Fibroblast of skin of back (primary cell): ENCODE measurements around the gene SLC35C1.
"Not testable (repeated sequence)": the region's sequence is repeated elsewhere in the genome, so short reads cannot be mapped to it uniquely, and the experiment has no call there.

Experiments
- DNase-seq: peaks from one replicate; pipeline ENCODE4 v3.0.0-alpha.2; 2013

SLC35C1 gene

GRCh38 chr11:45811109-45811435, 6.1 kb downstream of the SLC35C1 start:
- no peak for DNase-seq

GRCh38 chr11:45811571-45812290, 6.8 kb downstream of the SLC35C1 start:
- no peak for DNase-seq

- DNase-seq = no peak
Measured at GRCh38 chr11:45812581-45813548, 7.9 kb downstream of the SLC35C1 start.

- DNase-seq = peak; percentile 14
Measured at GRCh38 chr11:45815747-45816146, 10.8 kb downstream of the SLC35C1 start.

GRCh38 chr11:45816614-45817013, 11.7 kb downstream of the SLC35C1 start:
- no peak for DNase-seq

GRCh38 chr11:45817191-45817590, 12.2 kb downstream of the SLC35C1 start:
- no peak for DNase-seq

GRCh38 chr11:45818961-45819605, 14.1 kb downstream of the SLC35C1 start:
- no peak for DNase-seq

GRCh38 chr11:45820211-45820857, 15.4 kb downstream of the SLC35C1 start:
- DNase-seq = no peak

- DNase-seq = not testable (repeated sequence)
Measured at GRCh38 chr11:45826492-45826891, 21.5 kb downstream of the SLC35C1 start.

- no peak for DNase-seq
Measured at GRCh38 chr11:45827123-45827522, 22.2 kb downstream of the SLC35C1 start.

- no peak for DNase-seq
Measured at GRCh38 chr11:45828996-45829395, 24.0 kb downstream of the SLC35C1 start.

GRCh38 chr11:45830596-45830995, 25.6 kb downstream of the SLC35C1 start:
- DNase-seq = no peak

- DNase-seq = no peak
Measured at GRCh38 chr11:45832811-45833441, 28.0 kb downstream of the SLC35C1 start.

- no peak for DNase-seq
Measured at GRCh38 chr11:45833761-45834160, 28.8 kb downstream of the SLC35C1 start.

GRCh38 chr11:45834298-45834756, 29.4 kb downstream of the SLC35C1 start:
- no peak for DNase-seq

- no peak for DNase-seq
Measured at GRCh38 chr11:45839204-45839603, 34.3 kb downstream of the SLC35C1 start.

GRCh38 chr11:45840251-45840650, 35.3 kb downstream of the SLC35C1 start:
- not testable (repeated sequence) for DNase-seq

- DNase-seq = peak; percentile 83
Measured at GRCh38 chr11:45843158-45843924, 38.4 kb downstream of the SLC35C1 start.

GRCh38 chr11:45844822-45845578, 40.1 kb downstream of the SLC35C1 start:
- DNase-seq = no peak

GRCh38 chr11:45846174-45846675, 41.3 kb downstream of the SLC35C1 start:
- DNase-seq = no peak
